K562 (cell line): Measurements from ENCODE around the gene OSCP1. TPM values are rescaled to one million over a fixed set of nuclear protein-coding genes. Genes with fewer than 3 reads are reported as not detected.

Experiments
- CEBPB ChIP-seq: fragments of 450-650 bp; IDR thresholded peaks from 2 replicates; pipeline ENCODE4 v1.6.1; 2016; ENCODE audit warnings: missing genetic modification characterization, missing compliant biosample characterization
- CTBP1 ChIP-seq: fragments of 450-650 bp; IDR thresholded peaks from 2 replicates; pipeline ENCODE4 v1.6.1; 2016; ENCODE audit warnings: borderline replicate concordance
- FOSL1 ChIP-seq: fragments of 200-800 bp; sonication (Bioruptor generic); conservative IDR thresholded peaks from 2 replicates; pipeline ENCODE4 v1.6.1; 2016; ENCODE audit warnings: missing genetic modification characterization, missing compliant biosample characterization
- JUNB ChIP-seq: fragments of 450-650 bp; formaldehyde crosslinking; conservative IDR thresholded peaks from 2 replicates; pipeline ENCODE4 v1.4.0; 2020; ENCODE audit warnings: mild to moderate bottlenecking
- KLF6 ChIP-seq: fragments of 250-450 bp; sonication (Bioruptor Pico); IDR thresholded peaks from 2 replicates; pipeline ENCODE4 v1.4.0; 2020; ENCODE audit warnings: mild to moderate bottlenecking, moderate library complexity, borderline replicate concordance
- MEF2D ChIP-seq: conservative IDR thresholded peaks from 2 replicates; pipeline ENCODE4 v1.6.1; 2016; ENCODE audit warnings: low read depth, missing genetic modification characterization, missing compliant biosample characterization
- NFE2L1 ChIP-seq: fragments of 450-650 bp; IDR thresholded peaks from 2 replicates; pipeline ENCODE4 v1.6.1; 2016; ENCODE audit warnings: missing genetic modification characterization, low read depth, mild to moderate bottlenecking, missing compliant biosample characterization, moderate library complexity, borderline replicate concordance
- NR2F6 ChIP-seq: fragments of 450-650 bp; formaldehyde crosslinking; IDR thresholded peaks from 2 replicates; pipeline ENCODE4 v1.4.0; 2020; ENCODE audit warnings: mild to moderate bottlenecking
- TCFL5 ChIP-seq: fragments of 250-450 bp; sonication (Bioruptor Pico); conservative IDR thresholded peaks from 2 replicates; pipeline ENCODE4 v1.6.1; 2021; ENCODE audit warnings: mild to moderate bottlenecking, moderate library complexity, matching md5 sums
- ZNF586 ChIP-seq: fragments of 450-650 bp; formaldehyde crosslinking; conservative IDR thresholded peaks from 2 replicates; pipeline ENCODE4 v1.4.0; 2020; ENCODE audit warnings: mild to moderate bottlenecking, moderate library complexity
- polyA plus RNA-seq, 8 experiments: library from polyadenylated mRNA; depleted of rRNA in 4 of 8; stranded (reverse) in 5 of 8; unstranded in 3 of 8; fragments of >200 nt; fragmentation: Nextera tagmentation in 2 of 8; fragmentation: Illumina TruSeq in 1 of 8; extraction: Ambion mirVana in 2 of 8; extraction: Trizol in 1 of 8; gene quantifications; 2 replicates each; pipeline versions ENCODE4 v1.2.1 to v1.2.3, GENCODE V29; 2011 to 2014; ENCODE audit warnings: inconsistent platforms in 1 of 8, missing spikeins in 1 of 8
- total RNA-seq, 7 experiments: library from RNA; depleted of rRNA in 6 of 7; stranded (reverse); fragments of >200 nt in 6 of 7; fragmentation: Illumina TruSeq in 2 of 7; extraction: Trizol in 2 of 7; gene quantifications; 2 replicates each; pipeline versions ENCODE4 v1.2.1 to v1.2.3, GENCODE V29; 2011 to 2021; ENCODE audit warnings: low replicate concordance in 1 of 7
- TF ChIP-seq, protein P1 (sequence below): fragments of 450-650 bp; IDR thresholded peaks from 2 replicates; pipeline ENCODE4 v1.6.1; 2016; ENCODE audit warnings: mild to moderate bottlenecking, moderate library complexity
- TF ChIP-seq, protein P2 (sequence below): sonication (generic); formaldehyde crosslinking; IDR thresholded peaks from 2 replicates; pipeline ENCODE4 v1.5.0; 2020; ENCODE audit warnings: missing genetic modification reagents
- TF ChIP-seq, protein P3 (sequence below): sonication (generic); formaldehyde crosslinking; IDR thresholded peaks from 2 replicates; pipeline ENCODE4 v1.8.0; 2022; ENCODE audit warnings: mild to moderate bottlenecking, low read depth, missing genetic modification reagents
- TF ChIP-seq, protein P4 (sequence below): IDR thresholded peaks from 2 replicates; pipeline ENCODE4 v1.6.1; 2011; ENCODE audit not compliant: insufficient read length; ENCODE audit errors: extremely low read depth

Gene OSCP1
- total and polyA plus RNA-seq, 9 of the 15 experiments (the other 6 are each of a cell fraction or from before 2014, with no cell fraction given): 0.15 to 0.40 (median 0.33) TPM; not detected in 5

DNA sequence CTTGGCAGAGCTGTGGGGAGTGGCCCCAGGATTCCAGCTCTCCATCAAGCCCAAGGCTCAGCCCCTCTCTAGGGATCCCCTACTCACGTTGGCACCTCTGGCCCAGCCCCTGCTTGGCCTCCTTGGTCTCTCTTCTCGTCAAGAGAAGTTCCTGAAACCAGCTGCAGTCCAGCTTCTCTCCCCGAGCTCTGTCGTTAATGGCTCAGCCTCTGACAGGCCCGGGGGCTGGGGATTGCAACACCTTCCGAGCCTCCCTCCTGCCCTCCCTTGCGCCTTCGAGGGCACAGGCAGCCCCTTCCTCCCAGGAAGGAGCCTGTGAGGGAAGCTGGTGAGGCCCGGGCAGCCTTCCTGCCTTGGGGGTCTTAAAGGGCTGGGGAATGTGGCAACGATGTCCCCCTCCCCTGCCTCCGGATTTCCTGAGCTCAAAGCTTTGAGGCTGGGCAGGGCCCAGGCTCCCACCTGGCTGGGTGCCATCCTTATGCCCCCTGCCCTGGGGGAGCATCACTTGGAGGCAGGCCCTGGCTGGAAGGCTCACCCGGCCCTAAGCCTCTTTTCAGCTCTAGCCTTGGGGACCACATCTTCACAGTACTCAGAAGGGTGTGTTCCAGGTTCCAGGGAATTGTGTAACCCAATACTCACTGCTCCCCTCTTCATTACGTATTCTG lies 32.6 kb upstream of the OSCP1 start, which contains the start of gene CSF3R (continued):
- TF ChIP-seq, protein P1, sequence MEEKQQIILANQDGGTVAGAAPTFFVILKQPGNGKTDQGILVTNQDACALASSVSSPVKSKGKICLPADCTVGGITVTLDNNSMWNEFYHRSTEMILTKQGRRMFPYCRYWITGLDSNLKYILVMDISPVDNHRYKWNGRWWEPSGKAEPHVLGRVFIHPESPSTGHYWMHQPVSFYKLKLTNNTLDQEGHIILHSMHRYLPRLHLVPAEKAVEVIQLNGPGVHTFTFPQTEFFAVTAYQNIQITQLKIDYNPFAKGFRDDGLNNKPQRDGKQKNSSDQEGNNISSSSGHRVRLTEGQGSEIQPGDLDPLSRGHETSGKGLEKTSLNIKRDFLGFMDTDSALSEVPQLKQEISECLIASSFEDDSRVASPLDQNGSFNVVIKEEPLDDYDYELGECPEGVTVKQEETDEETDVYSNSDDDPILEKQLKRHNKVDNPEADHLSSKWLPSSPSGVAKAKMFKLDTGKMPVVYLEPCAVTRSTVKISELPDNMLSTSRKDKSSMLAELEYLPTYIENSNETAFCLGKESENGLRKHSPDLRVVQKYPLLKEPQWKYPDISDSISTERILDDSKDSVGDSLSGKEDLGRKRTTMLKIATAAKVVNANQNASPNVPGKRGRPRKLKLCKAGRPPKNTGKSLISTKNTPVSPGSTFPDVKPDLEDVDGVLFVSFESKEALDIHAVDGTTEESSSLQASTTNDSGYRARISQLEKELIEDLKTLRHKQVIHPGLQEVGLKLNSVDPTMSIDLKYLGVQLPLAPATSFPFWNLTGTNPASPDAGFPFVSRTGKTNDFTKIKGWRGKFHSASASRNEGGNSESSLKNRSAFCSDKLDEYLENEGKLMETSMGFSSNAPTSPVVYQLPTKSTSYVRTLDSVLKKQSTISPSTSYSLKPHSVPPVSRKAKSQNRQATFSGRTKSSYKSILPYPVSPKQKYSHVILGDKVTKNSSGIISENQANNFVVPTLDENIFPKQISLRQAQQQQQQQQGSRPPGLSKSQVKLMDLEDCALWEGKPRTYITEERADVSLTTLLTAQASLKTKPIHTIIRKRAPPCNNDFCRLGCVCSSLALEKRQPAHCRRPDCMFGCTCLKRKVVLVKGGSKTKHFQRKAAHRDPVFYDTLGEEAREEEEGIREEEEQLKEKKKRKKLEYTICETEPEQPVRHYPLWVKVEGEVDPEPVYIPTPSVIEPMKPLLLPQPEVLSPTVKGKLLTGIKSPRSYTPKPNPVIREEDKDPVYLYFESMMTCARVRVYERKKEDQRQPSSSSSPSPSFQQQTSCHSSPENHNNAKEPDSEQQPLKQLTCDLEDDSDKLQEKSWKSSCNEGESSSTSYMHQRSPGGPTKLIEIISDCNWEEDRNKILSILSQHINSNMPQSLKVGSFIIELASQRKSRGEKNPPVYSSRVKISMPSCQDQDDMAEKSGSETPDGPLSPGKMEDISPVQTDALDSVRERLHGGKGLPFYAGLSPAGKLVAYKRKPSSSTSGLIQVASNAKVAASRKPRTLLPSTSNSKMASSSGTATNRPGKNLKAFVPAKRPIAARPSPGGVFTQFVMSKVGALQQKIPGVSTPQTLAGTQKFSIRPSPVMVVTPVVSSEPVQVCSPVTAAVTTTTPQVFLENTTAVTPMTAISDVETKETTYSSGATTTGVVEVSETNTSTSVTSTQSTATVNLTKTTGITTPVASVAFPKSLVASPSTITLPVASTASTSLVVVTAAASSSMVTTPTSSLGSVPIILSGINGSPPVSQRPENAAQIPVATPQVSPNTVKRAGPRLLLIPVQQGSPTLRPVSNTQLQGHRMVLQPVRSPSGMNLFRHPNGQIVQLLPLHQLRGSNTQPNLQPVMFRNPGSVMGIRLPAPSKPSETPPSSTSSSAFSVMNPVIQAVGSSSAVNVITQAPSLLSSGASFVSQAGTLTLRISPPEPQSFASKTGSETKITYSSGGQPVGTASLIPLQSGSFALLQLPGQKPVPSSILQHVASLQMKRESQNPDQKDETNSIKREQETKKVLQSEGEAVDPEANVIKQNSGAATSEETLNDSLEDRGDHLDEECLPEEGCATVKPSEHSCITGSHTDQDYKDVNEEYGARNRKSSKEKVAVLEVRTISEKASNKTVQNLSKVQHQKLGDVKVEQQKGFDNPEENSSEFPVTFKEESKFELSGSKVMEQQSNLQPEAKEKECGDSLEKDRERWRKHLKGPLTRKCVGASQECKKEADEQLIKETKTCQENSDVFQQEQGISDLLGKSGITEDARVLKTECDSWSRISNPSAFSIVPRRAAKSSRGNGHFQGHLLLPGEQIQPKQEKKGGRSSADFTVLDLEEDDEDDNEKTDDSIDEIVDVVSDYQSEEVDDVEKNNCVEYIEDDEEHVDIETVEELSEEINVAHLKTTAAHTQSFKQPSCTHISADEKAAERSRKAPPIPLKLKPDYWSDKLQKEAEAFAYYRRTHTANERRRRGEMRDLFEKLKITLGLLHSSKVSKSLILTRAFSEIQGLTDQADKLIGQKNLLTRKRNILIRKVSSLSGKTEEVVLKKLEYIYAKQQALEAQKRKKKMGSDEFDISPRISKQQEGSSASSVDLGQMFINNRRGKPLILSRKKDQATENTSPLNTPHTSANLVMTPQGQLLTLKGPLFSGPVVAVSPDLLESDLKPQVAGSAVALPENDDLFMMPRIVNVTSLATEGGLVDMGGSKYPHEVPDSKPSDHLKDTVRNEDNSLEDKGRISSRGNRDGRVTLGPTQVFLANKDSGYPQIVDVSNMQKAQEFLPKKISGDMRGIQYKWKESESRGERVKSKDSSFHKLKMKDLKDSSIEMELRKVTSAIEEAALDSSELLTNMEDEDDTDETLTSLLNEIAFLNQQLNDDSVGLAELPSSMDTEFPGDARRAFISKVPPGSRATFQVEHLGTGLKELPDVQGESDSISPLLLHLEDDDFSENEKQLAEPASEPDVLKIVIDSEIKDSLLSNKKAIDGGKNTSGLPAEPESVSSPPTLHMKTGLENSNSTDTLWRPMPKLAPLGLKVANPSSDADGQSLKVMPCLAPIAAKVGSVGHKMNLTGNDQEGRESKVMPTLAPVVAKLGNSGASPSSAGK: no peak
- TF ChIP-seq, protein P2, sequence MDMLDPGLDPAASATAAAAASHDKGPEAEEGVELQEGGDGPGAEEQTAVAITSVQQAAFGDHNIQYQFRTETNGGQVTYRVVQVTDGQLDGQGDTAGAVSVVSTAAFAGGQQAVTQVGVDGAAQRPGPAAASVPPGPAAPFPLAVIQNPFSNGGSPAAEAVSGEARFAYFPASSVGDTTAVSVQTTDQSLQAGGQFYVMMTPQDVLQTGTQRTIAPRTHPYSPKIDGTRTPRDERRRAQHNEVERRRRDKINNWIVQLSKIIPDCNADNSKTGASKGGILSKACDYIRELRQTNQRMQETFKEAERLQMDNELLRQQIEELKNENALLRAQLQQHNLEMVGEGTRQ (CRISPR knock-in tag): 0 out of 2 replicates have a peak, but pooled peaks have one; percentile 2
- no peak for TF ChIP-seq CTBP1
- TF ChIP-seq NFE2L1 (tag): no peak
- no peak for TF ChIP-seq NR2F6 (CRISPR knock-in tag)
- no peak for TF ChIP-seq JUNB
- no peak for TF ChIP-seq ZNF586 (CRISPR knock-in tag)
- TF ChIP-seq TCFL5 (CRISPR knock-in tag): no peak
- TF ChIP-seq, protein P3, sequence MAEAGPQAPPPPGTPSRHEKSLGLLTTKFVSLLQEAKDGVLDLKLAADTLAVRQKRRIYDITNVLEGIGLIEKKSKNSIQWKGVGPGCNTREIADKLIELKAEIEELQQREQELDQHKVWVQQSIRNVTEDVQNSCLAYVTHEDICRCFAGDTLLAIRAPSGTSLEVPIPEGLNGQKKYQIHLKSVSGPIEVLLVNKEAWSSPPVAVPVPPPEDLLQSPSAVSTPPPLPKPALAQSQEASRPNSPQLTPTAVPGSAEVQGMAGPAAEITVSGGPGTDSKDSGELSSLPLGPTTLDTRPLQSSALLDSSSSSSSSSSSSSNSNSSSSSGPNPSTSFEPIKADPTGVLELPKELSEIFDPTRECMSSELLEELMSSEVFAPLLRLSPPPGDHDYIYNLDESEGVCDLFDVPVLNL (CRISPR knock-in tag): no peak
- TF ChIP-seq CEBPB (tag): 0 out of 2 replicates have a peak, but pooled peaks have one; percentile 30
- no peak for TF ChIP-seq MEF2D
- TF ChIP-seq, protein P4, sequence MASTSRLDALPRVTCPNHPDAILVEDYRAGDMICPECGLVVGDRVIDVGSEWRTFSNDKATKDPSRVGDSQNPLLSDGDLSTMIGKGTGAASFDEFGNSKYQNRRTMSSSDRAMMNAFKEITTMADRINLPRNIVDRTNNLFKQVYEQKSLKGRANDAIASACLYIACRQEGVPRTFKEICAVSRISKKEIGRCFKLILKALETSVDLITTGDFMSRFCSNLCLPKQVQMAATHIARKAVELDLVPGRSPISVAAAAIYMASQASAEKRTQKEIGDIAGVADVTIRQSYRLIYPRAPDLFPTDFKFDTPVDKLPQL: no peak
- TF ChIP-seq FOSL1 (tag): no peak
- no peak for TF ChIP-seq KLF6 (CRISPR knock-in tag)
